Bronchial epithelial cell (primary cell): ENCODE data around the gene APPL2. TPM values are rescaled to one million over a fixed set of nuclear protein-coding genes. Genes with fewer than 3 reads are reported as not detected.

Experiments used
- DNase-seq: peaks from one replicate; pipeline ENCODE4 v3.0.0-alpha.2; 2010; ENCODE audit warnings: low read depth
- FAIRE-seq: peaks from 2 replicates; lab custom pipeline; 2011; peaks lifted over from hg19 to GRCh38; lab: Jason Lieb, UNC
- H3K27me3 ChIP-seq: 2 replicates; pipeline ENCODE4 v1.5.1; 2011; ENCODE audit warnings: low read length; ENCODE audit not compliant: control insufficient read depth, insufficient read depth
- H3K36me3 ChIP-seq: 2 replicates; pipeline ENCODE4 v1.5.1; 2011; ENCODE audit warnings: low read length; ENCODE audit not compliant: control insufficient read depth, insufficient read depth
- H3K4me3 ChIP-seq: 2 replicates; pipeline ENCODE4 v1.5.1; 2011; ENCODE audit warnings: mild to moderate bottlenecking, low read depth, low read length, control low read depth
- total RNA-seq: library from RNA; depleted of rRNA; stranded (reverse); fragments of >200 nt; gene quantifications from 2 replicates; pipeline ENCODE4 v1.2.1, GENCODE V29; 2014
- TF ChIP-seq, protein P1 (sequence below): IDR thresholded peaks from 2 replicates; pipeline ENCODE4 v1.5.1; 2011; ENCODE audit warnings: mild to moderate bottlenecking, moderate library complexity, low read length, control low read depth, inconsistent platforms; ENCODE audit not compliant: insufficient read depth, severe bottlenecking

Gene APPL2
- total RNA-seq, 1 donor from 2014 or later: 23.2 TPM

DNA sequence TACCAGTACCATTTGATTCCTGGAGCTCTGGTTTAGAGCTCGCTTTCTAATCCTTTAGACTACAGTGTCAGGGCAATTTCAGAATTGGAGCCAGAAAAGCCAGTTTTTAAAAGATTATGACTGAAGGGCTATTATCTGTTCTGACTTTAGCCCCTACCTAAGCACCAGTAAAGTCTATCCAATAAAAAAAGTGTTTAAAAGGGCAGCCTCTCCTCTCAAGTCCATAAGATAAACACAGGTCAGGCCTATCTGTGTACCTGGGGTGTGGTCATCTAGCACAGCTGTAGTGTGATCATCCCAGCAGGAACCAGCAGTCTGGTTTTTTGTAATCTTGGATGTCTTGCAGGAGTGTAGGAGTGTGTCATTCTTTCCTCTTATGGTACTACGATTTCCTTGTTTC lies 6.6 kb downstream of the APPL2 start:
- DNase-seq (no peak), FAIRE-seq (no peak)
- Histone ChIP-seq H3K36me3 (peaks cover 6% of the 10 kb centered on the region), H3K27me3 (no peaks in the 10 kb centered on the region), H3K4me3 (no peak overlapping the region)
- TF ChIP-seq, protein P1, sequence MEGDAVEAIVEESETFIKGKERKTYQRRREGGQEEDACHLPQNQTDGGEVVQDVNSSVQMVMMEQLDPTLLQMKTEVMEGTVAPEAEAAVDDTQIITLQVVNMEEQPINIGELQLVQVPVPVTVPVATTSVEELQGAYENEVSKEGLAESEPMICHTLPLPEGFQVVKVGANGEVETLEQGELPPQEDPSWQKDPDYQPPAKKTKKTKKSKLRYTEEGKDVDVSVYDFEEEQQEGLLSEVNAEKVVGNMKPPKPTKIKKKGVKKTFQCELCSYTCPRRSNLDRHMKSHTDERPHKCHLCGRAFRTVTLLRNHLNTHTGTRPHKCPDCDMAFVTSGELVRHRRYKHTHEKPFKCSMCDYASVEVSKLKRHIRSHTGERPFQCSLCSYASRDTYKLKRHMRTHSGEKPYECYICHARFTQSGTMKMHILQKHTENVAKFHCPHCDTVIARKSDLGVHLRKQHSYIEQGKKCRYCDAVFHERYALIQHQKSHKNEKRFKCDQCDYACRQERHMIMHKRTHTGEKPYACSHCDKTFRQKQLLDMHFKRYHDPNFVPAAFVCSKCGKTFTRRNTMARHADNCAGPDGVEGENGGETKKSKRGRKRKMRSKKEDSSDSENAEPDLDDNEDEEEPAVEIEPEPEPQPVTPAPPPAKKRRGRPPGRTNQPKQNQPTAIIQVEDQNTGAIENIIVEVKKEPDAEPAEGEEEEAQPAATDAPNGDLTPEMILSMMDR: no peak

GRCh38 chr12:105228966-105229365 lies 7.0 kb downstream of the APPL2 start:
- Histone ChIP-seq H3K4me3 (no peak overlapping the region), H3K36me3 (peaks cover 6% of the 10 kb centered on the region), H3K27me3 (no peaks in the 10 kb centered on the region)
- DNase-seq (no peak), FAIRE-seq (no peak)
- TF ChIP-seq, protein P1: no peak

DNA sequence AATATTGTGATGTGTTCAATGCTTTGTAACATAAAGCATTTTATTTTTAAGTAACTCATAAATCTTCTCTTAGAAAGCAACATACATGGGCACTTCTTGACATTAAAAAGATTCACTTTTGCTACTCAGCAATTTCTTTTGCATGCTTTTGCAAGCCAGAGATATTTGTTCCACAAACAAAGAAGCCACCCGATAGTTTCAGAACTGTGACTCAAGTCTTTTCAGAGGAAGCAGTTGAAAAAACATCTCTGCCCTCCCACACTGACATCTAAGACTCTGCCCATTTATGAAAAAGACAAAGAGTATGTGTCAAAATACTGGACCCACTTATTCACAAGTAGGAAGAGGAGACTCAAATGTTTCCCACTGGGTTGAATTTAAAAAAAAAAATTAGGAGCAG lies 7.5 kb downstream of the APPL2 start:
- FAIRE-seq (no peak), DNase-seq (peak; percentile 31)
- peaks cover 6% of the 10 kb centered on the region for H3K36me3 ChIP-seq
- TF ChIP-seq, protein P1: no peak
- no peaks in the 10 kb centered on the region for H3K27me3 ChIP-seq
- no peak overlapping the region for H3K4me3 ChIP-seq

- peaks cover 6% of the 10 kb centered on the region for H3K36me3 ChIP-seq
- no peaks in the 10 kb centered on the region for H3K27me3 ChIP-seq
- H3K4me3 ChIP-seq: no peak overlapping the region
- FAIRE-seq (no peak), DNase-seq (no peak)
- TF ChIP-seq, protein P1: no peak
Measured at GRCh38 chr12:105227879-105228278, 8.1 kb downstream of the APPL2 start.

DNA sequence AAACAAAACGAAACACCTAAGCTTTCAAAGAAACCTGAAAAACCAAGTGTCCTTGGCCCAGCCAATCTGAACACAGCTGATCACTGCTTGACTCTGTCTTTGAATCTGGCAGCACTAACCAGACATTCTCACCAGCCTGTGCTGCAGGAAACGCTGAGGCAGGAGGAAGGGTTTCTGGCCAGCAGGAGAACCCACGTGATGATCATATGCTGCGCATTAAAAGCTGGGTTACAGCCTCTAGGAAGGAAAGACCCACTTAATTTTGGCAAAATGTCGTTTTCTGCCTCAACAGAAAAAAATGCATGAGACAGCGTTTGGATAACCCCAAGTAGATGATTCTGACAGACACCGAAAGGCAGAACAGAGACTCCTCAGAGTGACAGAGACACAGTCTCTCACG lies 9.8 kb downstream of the APPL2 start:
- TF ChIP-seq, protein P1: no peak
- no peak for DNase-seq
- Histone ChIP-seq H3K36me3 (peaks cover 8% of the 10 kb centered on the region), H3K4me3 (no peak overlapping the region), H3K27me3 (no peaks in the 10 kb centered on the region)
- no peak for FAIRE-seq

DNA sequence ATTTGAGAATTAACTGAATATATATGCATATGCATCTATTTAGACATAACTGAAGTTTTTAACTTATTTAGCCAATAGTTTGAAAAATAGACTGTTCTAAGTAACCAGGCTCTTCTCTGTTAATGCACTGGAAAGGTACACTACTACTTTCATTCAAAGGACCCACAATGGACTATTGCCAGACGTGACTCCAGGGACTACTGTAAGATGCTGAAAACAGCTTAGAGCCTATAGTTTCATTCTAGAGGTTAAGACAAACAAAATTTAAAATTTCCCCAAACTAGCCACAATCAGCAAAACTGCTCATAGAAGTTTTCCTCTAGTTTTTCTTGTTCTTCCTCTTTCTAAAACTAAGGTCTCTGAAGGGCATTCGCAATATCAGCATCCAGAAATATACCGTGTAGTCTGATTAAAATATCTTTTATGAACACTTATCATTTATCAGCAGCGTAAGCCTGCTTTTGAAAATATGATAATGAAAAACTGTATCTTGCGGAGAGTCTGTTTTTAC lies 10.4 kb downstream of the APPL2 start:
- no peak for DNase-seq
- TF ChIP-seq, protein P1: no peak
- no peak overlapping the region for H3K4me3 ChIP-seq
- no peaks in the 10 kb centered on the region for H3K27me3 ChIP-seq
- no peak for FAIRE-seq
- peaks cover 8% of the 10 kb centered on the region for H3K36me3 ChIP-seq
